Measurements from ENCODE around the gene SUN3. TPM values are rescaled to one million over a fixed set of nuclear protein-coding genes. Genes with fewer than 3 reads are reported as not detected.

Gene SUN3
- total and polyA plus RNA-seq, 9 of the 15 experiments (the other 6 are each of a cell fraction or from before 2014, with no cell fraction given) = 0.04 to 0.06 TPM; not detected in 7

DNA sequence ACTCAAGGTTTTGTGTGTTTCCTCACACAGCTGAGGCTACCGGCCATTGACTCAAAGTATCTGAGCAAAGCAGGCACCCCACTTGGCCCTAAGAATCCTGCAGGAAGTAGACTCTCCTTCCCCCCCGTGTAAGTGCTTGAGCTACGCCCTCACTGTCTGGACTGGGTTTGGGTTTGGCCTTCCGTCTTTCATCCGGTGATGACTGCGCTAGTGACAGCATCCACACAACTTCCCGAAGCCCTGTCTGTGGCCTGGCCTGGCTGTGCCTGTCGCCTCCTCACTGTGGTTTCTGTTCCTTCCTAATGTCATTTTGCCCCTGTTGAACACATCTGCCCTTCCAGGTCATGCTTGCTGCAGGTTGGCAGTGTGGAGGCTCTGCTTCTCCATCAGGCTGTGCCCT, 20.9 kb upstream of the SUN3 start:
- Histone ChIP-seq H3K9ac (ENCODE audit: insufficient read depth in 1 of 2, low read depth in 2 of 2, low read length in 2 of 2) (no peak overlapping the region), H3K4me2 (ENCODE audit: insufficient read depth, low read length) (no peak overlapping the region), H3K4me3 (no peak overlapping the region), H3K27ac (ENCODE audit: extremely low read depth, low read depth, low read length) (no peak overlapping the region), H3K27me3 (ENCODE audit: control insufficient read depth in 2 of 2, insufficient read depth in 2 of 2, low read length in 2 of 2) (peaks cover 14 to 34% of the 10 kb centered on the region in 2 experiments; a peak in 4 of 5 replicates), H2AFZ (ENCODE audit: low read depth, low read length) (no peak overlapping the region), H3K9me1 (ENCODE audit: control insufficient read depth, insufficient read depth, low read length) (no peaks in the 10 kb centered on the region), H4K20me1 (replicated peaks; ENCODE audit: control insufficient read depth, insufficient read depth, low read length) (no peaks in the 10 kb centered on the region), H3K4me1 (replicated peaks in 1 of 2; ENCODE audit: control insufficient read depth in 2 of 2, insufficient read depth in 2 of 2, low read length in 2 of 2) (no peaks in the 10 kb centered on the region), H3K79me2 (ENCODE audit: control insufficient read depth, insufficient read depth, low read length) (no peaks in the 10 kb centered on the region), H3K36me3 (ENCODE audit: control insufficient read depth, insufficient read depth, low read length) (no peaks in the 10 kb centered on the region), H3K9me3 (replicated peaks; ENCODE audit: control insufficient read depth, insufficient read depth, low read depth, low read length) (no peaks in the 10 kb centered on the region)
- TF ChIP-seq ETV1 (tag; conservative IDR thresholded peaks at IDR 0.05; ENCODE audit: low read depth) (peak; percentile 42; the same call in 1 of the 2 replicates), NCOA2 (IDR thresholded peaks at IDR 0.05; ENCODE audit: partially characterized antibody in 2 of 2) (no peak), MXD1 (CRISPR knock-in tag; IDR thresholded peaks at IDR 0.05; ENCODE audit: borderline replicate concordance, poor library complexity, severe bottlenecking) (no peak)
- in situ Hi-C loops (cut with MboI) = no loop called here
- BruUV-seq (replicated peaks) = no TSS peak
- DNase-seq (ENCODE audit: extremely low read depth in 1 of 4, low spot score in 3 of 4) = no peak
- intact Hi-C loops (cut with micrococcal nuclease) = no loop called here
- WGBS (ENCODE audit: insufficient coverage, low coverage, missing lambda C conversion rate) = 2% methylated on average over 8 of the region's 8 CpGs
- ChIA-PET CTCF (ENCODE audit: low intra/inter-chr PET ratio) (no interaction called here), POLR2A (no interaction called here)
- FAIRE-seq = no peak
- ATAC-seq = no peak; the same call in 2 of the 3 replicates

GRCh38 chr7:48048113-48048512, 19.2 kb upstream of the SUN3 start:
- CTCF ChIA-PET (ENCODE audit: low intra/inter-chr PET ratio) = no interaction called here
- no peak for TF ChIP-seq NR3C1 (CRISPR knock-in tag; IDR thresholded peaks at IDR 0.05)
- TF ChIP-seq NFXL1 (CRISPR knock-in tag; IDR thresholded peaks at IDR 0.05) = no peak
- no peak for TF ChIP-seq EP300 (IDR thresholded peaks at IDR 0.05; ENCODE audit: low read length)
- TF ChIP-seq STAG1 (CRISPR knock-in tag; IDR thresholded peaks at IDR 0.05; ENCODE audit: borderline replicate concordance) = no peak
- TF ChIP-seq, protein P1, sequence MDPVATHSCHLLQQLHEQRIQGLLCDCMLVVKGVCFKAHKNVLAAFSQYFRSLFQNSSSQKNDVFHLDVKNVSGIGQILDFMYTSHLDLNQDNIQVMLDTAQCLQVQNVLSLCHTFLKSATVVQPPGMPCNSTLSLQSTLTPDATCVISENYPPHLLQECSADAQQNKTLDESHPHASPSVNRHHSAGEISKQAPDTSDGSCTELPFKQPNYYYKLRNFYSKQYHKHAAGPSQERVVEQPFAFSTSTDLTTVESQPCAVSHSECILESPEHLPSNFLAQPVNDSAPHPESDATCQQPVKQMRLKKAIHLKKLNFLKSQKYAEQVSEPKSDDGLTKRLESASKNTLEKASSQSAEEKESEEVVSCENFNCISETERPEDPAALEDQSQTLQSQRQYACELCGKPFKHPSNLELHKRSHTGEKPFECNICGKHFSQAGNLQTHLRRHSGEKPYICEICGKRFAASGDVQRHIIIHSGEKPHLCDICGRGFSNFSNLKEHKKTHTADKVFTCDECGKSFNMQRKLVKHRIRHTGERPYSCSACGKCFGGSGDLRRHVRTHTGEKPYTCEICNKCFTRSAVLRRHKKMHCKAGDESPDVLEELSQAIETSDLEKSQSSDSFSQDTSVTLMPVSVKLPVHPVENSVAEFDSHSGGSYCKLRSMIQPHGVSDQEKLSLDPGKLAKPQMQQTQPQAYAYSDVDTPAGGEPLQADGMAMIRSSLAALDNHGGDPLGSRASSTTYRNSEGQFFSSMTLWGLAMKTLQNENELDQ (CRISPR knock-in tag; IDR thresholded peaks at IDR 0.05; ENCODE audit: borderline replicate concordance) = no peak
- no peak for TF ChIP-seq ZNF3 (CRISPR knock-in tag; IDR thresholded peaks at IDR 0.05)
- TF ChIP-seq HOXB6 (CRISPR knock-in tag; IDR thresholded peaks at IDR 0.05; ENCODE audit: borderline replicate concordance) = no peak
- TF ChIP-seq RBM25 (IDR thresholded peaks at IDR 0.05; ENCODE audit: low read depth, low read length, severe bottlenecking) = no peak
- no peak for TF ChIP-seq PHB2 (IDR thresholded peaks at IDR 0.05; ENCODE audit: low read depth)

More at GRCh38 chr7:48048113-48048512, 19.2 kb upstream of the SUN3 start:
- Histone ChIP-seq H3K36me3 (ENCODE audit: control insufficient read depth, insufficient read depth, low read length) (no peaks in the 10 kb centered on the region), H2AFZ (ENCODE audit: low read depth, low read length) (no peak overlapping the region), H3K27me3 (ENCODE audit: control insufficient read depth in 2 of 2, insufficient read depth in 2 of 2, low read length in 2 of 2) (peaks cover 19 to 50% of the 10 kb centered on the region in 2 experiments; a peak in 4 of 5 replicates), H3K9me3 (replicated peaks; ENCODE audit: control insufficient read depth, insufficient read depth, low read depth, low read length) (no peaks in the 10 kb centered on the region), H3K27ac (ENCODE audit: extremely low read depth, low read depth, low read length) (no peak overlapping the region), H4K20me1 (replicated peaks; ENCODE audit: control insufficient read depth, insufficient read depth, low read length) (no peaks in the 10 kb centered on the region), H3K9me1 (ENCODE audit: control insufficient read depth, insufficient read depth, low read length) (no peaks in the 10 kb centered on the region), H3K4me3 (no peak overlapping the region), H3K4me2 (ENCODE audit: insufficient read depth, low read length) (no peak overlapping the region), H3K4me1 (replicated peaks in 1 of 2; ENCODE audit: control insufficient read depth in 2 of 2, insufficient read depth in 2 of 2, low read length in 2 of 2) (no peaks in the 10 kb centered on the region; a peak in 1 of 5 replicates), H3K9ac (ENCODE audit: insufficient read depth in 1 of 2, low read depth in 2 of 2, low read length in 2 of 2) (no peak overlapping the region), H3K79me2 (ENCODE audit: control insufficient read depth, insufficient read depth, low read length) (no peaks in the 10 kb centered on the region)
- no peak for DNase-seq (ENCODE audit: extremely low read depth in 1 of 4, low spot score in 3 of 4)
- ATAC-seq = no peak
- intact Hi-C loops (cut with micrococcal nuclease) = no loop called here
- WGBS (ENCODE audit: insufficient coverage, low coverage, missing lambda C conversion rate) = 0% methylated on average over 6 of the region's 8 CpGs
- FAIRE-seq = no peak
- BruUV-seq (replicated peaks) = no TSS peak
- in situ Hi-C loops (cut with MboI) = no loop called here
- POLR2A ChIA-PET = no interaction called here
